NCI-H2196 treated with DMSO at 0.1 percent for 48 hours (cell line): ENCODE results near the gene RGSL1.
A peak's percentile ranks its signal among the peaks of the same experiment; 100 is the strongest.
"Not testable (repeated sequence)": the region's sequence is repeated elsewhere in the genome, so short reads cannot be mapped to it uniquely, and the experiment has no call there.

ENCODE experiments used
- DNase-seq: peaks from one replicate; lab custom pipeline; 2025; ENCODE audit not compliant: unreplicated experiment; lab: John Stamatoyannopoulos, UW

RGSL1 gene

DNA sequence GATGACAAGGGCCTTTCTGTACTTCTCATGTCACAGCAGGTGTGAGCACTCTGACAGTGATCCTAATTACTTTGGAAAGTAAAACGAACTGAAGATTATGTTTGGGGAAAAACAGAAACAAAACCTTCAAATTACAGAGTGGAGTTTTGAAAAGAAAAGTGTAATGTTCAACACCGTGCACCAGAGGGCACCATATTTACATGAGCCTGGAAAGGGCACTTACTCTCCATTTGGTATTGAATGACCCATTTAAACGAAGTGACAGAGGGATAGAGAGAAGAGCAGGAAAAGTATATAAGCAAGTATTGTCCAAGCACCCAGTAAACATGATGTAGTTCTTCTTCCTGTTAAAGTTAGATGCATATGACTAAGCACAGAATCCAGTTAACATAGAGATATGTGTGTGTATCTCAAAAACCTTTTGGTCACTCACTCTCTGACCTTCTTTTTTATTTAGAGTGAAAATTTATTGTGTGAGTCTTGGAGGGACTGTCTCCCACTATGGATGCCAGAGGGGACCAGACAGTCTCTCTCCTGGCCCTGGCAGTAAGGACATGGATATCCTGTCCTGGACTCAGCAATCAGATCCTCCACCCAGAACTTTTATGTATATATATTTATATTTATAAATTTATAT, 3.8 kb upstream of the RGSL1 start:
- peak; percentile 35 for DNase-seq

DNA sequence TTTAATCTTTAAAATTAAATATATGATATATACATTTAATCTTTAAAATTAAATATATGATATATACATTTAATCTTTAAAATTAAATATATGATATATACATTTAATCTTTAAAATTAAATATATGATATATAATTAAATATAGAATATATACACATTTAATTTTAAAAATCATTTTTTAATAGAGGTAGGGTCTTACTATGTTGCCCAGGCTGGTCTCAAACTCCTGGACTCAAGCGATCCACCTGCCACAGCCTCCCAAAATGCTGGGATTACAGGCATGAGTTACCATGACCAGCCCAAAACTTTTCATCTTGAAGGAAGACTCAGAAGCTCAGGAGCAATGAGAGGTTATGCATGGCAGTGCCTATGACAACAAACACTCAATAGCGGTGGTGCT, 2.8 kb upstream of the RGSL1 start:
- not testable (repeated sequence) for DNase-seq

DNA sequence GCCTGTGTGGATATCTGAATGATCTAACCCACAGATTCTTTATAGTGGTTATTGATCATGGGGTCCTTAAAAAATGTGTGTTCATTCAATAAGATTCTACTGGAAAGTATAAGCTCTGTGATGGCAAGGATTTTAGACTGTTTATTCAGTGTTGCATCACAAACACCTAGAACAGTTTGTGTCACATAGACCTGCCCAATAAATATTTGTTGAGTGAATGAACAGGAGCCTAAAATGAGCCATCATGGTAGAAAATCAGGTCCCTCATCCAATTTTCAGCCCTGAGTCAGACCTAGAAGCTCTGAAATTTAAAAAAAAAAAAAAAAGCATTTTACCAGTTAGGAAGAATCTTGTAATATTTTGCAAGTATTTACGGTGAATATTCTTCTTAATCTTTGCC, 2.3 kb upstream of the RGSL1 start:
- no peak for DNase-seq

DNA sequence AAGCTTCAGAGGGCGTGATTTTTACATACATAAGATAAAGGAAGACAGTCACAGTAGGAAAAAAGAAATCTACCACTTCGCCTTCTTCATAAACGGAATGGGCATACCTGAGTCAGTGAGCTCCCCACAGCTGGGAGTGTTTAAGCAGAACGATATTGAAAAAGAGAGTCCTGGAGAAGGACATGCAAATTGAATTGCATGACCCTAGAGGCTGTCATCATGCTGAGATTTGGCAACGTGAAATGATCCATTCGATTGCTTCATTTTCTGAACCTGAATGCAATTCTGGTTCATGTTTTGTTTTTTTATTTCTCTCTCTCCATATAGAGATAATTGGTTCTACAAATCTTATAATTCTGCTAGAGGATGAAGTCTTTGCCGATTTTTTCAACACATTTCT, 3.7 kb downstream of the RGSL1 start:
- no peak for DNase-seq

DNA sequence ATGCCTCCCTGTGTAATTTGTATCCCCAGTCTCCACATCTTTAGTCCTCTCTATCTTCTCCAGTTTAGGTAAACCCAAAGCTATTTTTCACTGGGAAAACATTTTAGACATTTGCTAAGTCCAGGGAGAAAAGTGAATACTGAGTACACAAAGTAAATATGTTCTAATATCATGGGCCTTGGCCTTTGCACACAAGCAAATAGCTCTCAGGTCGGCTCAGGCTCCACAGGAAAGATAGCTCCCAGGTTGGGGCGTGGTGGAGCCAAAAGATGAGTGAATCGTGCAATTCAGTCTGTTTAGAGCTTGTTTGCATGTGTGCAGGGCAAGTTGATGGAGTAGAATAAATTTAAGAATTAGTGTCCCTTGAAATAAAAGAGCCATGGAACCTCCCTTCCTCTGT, 7.9 kb downstream of the RGSL1 start:
- no peak for DNase-seq

DNA sequence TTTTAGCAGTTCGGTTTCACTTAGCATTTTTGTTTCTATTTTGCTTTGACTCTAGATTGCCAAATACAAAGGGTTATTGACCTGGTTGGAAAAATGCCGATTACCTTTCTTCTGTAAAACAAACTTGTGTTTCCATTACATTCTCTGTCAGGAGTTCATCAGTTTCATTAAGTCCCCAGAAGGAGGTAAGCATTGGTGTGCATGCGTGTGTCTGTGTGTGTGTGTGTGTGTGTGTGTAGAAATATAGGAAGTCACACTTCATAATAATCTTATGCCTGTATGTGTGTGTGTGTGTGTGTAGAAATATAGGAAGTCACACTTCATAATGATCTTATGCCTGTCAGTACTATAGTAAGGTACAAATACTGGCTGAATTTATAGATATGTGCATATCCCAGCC, 10.0 kb downstream of the RGSL1 start:
- DNase-seq: no peak

DNA sequence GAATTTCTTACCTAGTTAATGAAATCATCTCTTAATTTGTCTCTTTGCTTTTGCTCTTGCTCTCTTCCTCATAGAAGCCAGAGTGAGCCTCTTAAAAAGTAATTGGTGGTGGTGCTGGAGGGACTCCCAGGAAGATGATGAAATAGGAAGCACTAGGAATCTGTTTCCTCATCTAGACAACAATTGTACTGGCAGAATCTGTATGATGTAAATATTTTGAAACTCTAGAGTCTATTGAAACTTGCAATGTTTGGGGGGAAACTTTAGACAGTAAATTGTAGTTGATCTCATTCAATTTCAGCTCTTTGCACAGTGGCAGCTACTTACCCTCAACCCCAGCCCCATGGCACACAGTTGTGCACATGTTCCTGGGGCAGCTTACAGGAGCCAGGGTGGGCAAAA, 10.6 kb downstream of the RGSL1 start:
- no peak for DNase-seq

DNA sequence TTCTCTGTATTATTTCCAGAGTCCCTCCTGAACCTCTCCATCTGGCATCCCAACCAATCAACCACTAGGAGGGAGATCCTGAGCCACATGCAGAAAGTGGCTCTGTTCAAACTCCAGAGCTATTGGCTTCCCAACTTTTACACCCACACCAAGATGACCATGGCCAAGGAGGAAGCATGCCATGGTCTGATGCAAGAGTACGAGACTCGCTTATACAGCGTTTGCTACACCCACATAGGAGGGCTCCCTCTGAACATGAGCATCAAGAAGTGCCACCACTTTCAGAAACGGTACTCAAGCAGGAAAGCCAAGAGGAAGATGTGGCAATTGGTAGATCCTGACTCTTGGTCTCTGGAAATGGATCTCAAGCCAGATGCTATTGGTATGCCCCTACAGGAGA, 23.6 kb downstream of the RGSL1 start:
- no peak for DNase-seq

DNA sequence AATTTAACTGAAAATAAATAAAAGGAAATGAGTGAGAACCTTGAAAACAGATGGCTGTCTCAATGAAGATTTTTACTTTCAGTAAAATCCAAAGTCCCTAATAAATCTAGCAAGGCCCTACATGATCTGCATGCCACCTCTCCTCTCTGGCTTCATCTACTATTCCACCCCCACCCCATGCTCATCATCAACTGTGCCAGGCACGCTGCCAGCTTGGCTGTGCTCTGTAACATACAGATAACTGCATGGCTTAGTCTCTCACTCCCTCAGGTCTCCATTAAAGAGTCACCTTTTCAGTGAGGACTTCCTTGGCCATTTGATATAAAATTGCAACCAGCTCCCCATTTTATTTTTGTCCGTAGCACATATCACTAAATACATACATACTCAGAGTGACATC, 26.7 kb downstream of the RGSL1 start:
- no peak for DNase-seq

DNA sequence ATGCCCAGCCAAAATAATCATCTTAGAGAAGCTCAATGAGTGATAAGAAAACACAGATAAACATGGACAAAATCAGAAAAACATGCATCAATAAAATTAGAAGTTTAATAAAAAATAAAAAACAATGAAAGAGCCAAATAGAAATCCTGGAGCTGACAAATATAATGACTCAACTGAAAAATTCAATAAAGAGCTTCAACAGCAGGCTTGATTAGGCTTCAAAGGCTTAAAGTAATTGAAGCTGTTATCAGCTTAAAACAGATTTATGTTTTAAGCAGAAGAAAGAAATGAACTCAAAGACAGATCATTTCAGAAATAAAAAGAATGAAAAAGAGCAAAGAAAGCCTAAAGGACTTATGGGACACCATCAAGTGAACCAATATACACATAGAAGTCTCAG, 28.3 kb downstream of the RGSL1 start:
- DNase-seq: no peak

DNA sequence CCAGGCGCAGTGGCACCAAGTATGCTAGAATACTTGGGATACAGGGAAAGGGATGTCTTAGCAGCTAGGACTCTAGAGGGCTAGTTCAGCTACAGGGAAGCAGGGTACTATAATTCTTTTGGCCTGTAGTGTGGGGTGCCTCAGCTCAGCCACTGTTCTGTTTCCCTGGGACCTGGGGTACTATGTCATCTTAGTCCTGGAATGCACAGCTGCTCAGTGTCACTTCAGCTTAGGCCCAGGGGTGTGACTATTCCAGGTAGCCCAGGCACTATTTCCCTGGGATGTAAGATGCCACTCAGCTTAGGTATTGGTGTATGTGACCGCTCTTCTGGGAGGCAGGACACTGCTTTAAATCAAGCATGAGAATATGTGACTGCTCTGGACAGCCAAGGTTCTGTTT, 34.1 kb downstream of the RGSL1 start:
- DNase-seq: no peak

DNA sequence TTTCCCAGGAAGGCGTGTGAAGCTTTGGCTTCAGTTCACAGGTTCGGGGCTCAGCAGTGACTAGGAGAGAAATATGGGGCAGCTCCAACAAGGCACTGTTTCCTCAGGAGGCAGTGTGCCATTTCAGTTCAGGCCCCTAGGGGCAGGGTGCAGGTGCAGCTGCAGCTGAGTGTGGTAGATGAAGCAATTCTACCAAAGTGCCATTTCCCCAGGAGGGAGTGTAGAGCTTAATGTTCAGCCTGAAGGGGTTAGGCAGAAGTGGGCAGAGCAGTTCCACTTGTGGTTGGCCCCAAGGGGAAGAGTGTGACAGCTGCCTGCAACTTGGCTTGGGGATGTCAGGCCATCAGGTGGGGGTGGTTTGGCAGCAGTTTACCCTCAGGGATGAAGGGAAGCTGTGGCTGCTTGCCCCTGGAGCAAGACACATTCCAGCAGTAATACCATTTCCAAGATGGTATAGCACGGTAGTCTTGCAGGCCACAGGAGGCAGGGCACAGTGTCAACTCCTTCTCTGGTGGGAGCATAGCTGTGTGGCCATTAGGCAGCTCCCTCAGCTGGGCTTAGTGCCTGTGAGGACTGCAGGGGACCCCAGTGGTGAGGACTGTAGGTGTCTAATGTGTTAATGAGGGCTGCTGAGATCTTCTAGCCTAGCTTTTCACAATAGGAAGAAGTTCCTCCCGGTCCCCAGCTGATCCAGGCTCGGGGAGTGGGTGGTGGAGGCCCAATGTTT, 34.7 kb downstream of the RGSL1 start:
- no peak for DNase-seq

DNA sequence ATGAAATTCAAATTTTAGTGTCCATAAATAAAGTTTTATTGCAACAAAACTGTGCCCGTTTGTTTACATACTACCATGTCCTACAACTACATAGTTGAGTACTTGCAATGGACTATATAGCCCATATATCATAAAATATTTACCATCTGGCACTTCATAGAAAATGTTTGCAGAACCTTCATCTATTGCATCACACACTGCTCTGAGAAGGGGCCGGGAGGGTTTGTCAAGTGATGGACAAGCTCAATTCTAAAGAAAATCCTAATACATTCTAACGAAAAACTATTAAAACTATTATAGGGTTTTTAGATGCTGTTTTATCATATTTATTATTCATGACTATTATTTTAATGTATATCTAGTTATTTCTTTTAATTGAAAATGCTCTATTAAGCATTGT, 35.9 kb downstream of the RGSL1 start:
- no peak for DNase-seq

DNA sequence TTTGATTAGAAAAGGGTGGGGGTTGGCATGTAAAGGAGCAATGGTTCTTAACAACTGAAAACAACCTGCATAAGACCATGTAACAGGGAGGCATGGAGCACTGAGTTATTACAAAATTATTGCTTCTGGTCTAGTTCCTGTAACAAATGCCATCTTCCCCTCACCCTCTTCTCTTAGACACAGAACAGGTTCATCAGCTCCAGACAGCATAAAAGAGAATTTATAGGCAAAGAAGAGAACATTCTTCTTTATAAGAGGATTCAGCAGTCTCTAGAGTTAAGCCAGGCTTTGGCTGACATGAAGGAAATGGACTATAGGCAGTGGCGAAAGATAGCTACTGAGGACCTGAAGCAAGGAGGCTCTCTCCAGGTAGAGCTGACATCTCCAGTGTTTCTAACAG, 38.9 kb downstream of the RGSL1 start:
- no peak for DNase-seq

DNA sequence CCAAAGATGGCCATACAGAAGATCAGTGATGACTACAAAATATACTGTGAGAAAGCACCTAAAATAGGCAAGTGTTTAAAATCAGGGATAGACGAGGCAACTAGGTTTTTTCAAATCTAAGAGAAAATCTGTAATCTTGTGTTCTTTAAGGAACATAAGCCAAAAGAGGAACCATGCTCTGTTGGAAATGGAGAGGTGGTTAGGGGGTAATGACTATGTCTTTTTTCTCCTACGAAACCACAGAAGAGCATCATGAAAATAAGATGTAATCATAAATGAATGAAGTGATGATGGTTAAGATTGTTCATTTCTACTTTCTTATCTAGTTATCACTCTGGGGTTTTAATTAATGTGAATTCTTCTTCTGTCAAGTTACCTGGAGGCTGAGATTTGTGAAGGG, 43.1 kb downstream of the RGSL1 start:
- DNase-seq: no peak

DNA sequence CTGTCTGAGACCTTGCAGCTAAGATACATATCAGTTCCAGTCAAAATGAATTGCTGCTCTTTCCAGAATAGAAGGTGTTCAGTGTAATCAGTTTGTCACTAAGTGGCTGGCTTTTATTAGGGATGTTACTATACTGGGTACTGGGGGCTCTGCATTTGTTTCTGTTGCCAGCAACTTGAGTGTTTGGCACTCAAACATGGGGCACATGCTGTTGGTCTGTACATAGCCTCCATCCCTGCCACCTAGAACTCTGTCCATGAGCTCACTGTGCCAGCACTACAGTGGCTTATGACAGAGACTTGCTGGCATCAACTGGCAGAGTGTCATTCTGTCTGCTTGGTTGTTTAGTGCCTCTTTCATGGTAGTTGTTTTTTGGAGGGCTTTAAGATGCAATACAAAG, 45.1 kb downstream of the RGSL1 start:
- no peak for DNase-seq

DNA sequence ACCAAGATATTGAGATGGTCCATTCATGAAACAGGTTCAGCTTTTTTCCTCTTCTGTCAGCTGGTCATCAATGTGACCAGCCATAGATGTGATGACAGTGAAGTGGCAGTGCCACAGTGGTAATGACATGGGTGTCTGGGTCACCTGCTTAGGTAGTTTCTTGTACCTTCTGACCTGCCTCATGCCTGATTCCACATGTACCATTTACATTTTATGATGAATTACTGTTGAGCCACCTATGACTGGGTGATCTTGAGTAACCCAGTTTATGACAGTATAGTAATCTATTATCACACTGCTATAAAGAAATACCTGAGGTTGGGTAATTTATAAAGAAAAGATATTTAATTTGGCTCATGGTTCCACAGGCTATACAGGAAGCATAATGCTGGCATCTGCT, 45.7 kb downstream of the RGSL1 start:
- no peak for DNase-seq

DNA sequence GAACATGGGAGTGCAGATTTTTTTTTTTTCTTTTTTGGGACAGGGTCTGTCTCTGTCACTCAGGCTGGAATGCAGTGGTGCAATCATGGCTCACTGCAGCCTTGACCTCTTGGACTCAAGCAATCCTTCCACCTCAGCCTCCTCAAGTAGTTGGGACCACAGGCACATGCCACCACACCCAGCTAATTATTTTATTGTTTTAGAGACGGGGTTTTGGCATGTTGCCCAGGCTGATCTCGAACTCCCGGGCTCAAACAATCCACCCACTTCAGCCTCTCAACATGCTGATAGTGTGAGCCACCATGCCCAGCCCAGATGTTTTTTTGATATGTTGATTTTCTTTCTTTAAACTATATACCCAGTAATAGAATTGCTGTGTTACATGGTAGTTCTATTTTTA, 57.7 kb downstream of the RGSL1 start:
- no peak for DNase-seq

DNA sequence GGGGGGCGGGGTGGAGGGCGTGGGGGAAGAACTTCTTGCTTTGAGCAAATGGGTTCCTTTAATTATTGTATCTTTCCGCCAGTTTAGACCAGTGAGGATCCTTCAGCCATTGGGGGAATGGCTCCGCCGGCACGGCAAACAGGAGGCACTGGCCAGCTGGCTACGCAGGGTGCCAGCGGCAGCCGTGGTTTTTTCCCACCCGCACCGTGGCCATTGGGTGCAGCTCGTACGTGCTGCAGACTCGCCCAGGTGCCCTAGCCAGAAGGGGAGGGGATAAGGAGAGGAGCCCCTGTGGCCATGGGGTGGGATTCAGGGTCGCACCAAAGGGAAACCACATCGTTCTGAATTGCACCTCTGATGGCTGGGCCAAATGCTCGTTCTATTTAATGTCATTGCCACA, 65.6 kb downstream of the RGSL1 start:
- DNase-seq: no peak

DNA sequence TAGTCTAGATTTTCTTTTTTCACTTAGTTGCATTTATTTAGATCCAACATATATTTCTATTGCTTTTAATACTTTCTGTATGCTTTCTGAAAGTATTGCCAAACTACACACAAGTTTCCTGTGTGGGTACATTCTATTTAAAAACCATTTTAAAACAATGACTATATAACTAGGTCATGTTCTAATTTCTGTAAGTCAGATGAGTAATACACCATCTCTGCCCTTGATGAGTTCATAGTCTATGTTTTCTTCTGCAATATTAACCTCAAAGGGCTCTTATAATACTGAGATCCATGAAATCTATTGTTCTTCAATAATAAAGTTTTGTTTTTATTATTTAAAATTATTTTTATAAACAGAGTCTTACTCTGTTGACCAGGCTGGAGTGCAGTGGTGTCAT, 70.8 kb downstream of the RGSL1 start:
- no peak for DNase-seq

DNA sequence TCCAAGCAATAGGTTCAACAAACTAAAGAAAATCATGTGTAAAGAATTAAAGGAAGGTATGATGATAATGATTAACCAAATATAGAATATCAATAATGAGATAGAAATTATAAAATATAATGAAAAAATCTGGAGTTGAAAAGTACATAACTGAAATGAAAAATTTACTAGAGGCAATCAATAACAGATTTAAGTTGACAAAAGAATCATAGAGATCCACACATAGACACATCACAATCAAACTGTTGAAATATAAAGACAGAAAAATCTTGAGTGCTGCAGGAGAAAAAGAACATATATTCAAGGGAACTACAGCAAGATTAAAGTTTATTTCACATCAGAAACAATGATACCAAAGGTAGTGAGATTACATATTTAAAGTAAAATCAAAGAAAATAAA, 75.4 kb downstream of the RGSL1 start:
- DNase-seq: no peak

DNA sequence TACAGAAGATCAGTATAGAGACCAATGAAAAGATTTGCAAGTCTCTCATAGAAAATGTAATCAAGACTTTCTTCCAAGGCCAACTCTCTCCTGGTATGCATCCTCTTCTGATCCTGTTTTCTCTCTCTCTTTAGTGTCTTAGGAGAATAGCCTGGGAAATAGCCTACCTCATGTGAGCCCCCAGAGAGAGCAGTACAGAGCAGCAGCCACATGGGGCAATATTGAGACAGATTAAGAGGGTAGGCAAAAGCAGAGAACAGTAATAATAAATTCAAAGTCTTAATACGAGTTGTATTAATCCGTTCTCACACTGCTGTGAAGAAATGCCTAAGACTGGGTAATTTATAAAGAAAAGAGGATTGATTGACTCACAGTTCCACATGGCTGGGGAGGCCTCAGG, 77.7 kb downstream of the RGSL1 start:
- no peak for DNase-seq

DNA sequence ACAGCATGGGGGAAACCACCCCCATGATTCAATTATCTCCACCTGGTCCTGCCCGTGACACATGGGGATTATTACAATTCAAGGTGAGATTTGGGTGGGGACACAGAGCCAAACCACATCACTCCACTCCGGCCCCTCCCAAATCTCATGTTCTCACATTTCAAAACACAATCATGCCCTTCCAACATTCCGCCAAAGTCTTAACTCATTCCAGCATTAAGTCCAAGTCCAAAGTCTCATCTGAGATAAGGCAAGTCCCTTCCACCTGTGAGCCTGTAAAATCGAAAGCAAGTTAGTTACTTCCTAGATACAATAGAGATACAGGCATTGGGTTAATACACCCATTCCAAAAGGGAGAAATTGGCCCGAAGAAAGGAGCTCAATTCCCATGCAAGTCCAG, 78.3 kb downstream of the RGSL1 start:
- not testable (repeated sequence) for DNase-seq
